Measurements from ENCODE around the gene SPTBN4.
"Not testable (repeated sequence)": the region's sequence is repeated elsewhere in the genome, so short reads cannot be mapped to it uniquely, and the experiment has no call there.

The SPTBN4 gene

DNA sequence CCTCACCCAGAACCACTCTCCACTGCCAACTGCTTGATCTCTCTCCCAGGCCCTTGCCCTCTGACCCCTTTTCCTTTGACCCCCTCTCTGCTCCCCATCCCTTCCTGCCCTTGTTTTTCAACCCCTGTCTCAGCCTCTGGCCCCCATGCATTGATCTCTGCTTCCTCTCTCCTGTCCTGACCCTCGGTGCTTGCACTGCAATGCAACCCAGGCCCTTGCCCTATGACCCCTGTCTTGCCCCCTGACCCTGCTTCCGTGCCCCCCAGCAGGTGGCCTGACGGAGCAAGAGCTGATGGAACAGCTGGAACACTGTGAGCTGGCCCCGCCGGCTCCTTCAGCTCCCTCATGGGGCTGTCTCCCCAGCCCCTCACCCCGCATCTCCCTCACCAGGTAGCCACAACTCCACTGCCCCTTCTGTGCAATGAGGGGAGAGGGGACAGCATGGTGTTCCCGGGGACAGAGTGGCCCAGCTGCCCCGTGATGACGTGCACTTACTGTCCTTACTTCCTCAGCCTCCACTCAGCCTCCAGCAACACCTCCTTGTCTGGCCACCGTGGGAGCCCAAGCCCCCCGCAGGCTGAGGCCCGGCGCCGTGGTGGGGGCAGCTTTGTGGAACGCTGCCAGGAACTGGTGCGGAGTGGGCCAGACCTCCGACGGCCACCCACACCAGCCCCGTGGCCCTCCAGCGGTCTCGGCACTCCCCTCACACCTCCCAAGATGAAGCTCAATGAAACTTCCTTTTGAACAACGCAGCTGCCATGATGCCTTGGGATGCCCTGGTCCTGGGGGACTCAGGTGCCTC is 123.9 kb downstream of the SPTBN4 start:
- no peak for DNase-seq

DNA sequence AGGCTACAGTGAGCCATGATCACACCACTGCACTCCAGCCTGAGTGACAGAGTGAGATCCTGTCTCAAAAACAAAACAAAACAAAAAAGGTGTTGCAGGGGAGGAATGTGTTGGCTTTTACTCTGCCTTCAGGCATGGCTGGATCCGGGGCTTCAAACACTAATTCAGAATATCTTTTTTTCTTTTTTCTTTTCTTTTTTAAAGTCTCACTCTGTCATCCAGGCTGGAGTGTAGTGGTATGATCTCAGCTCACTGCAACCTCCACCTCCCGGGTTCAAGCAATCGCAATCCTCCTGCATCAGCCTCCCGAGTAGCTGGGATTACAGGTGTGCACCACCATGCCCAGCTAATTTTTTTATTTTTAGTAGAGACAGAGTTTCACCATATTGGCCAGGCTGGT is 124.9 kb downstream of the SPTBN4 start:
- DNase-seq: not testable (repeated sequence)

DNA sequence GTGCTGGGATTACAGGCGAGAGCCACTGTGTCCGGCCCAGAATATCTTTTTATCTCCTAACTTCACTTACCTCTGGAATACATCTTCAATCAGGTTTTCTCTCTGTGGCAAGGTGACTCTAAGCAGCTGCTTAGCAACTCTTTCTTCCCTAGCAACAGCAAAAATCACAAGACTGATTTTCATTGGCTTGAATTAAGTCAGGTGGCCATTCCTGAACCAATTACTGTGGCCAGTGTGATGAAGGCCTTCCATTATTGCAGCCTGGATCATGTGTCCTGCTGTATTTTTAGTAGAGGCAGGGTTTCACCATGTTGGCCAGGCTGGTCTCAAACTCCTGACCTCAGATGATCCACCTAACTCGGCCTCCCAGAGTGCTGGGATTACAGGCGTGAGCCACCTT is 125.4 kb downstream of the SPTBN4 start:
- no peak for DNase-seq

DNA sequence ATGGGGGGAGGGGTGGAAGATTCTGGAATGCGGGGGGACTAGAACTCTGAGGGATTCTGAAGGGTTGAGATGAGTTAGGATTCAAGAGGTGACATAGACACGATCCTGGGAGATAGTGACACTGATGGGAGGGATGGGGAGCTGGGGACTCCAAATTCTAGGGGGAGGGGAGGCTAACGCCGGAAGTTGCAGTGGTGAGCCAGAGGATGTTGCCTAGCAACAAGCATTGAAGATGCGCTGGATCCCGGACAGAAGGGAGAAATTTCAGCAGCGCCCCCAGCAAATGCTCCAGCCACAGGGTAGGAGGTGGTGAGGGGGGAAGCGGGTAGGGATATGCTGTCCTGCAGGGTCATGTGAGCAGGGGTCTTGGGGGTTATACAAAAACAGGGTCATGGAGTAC is 127.5 kb downstream of the SPTBN4 start:
- no peak for DNase-seq

DNA sequence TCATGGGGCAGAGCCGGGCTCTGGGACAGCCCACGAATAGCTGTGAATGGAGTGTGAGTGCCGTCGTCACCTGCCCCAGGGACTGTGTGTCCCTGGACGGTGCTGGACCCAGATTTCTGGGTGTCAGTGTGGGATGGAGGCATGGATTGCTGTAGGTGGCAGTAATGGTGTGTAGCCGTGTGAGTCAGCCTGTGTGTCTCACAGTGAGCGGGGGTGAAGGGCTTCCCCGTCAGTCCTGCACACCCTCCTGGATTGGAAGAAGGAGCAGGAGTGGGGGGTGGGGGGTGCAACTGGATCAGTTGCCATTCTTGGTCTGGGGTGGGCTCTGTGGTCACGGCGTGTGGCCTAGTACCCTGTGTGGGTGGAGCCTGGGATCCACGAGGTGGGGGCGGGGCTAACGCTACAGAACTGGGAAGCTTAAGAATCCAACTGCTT is 127.9 kb downstream of the SPTBN4 start:
- no peak for DNase-seq

DNA sequence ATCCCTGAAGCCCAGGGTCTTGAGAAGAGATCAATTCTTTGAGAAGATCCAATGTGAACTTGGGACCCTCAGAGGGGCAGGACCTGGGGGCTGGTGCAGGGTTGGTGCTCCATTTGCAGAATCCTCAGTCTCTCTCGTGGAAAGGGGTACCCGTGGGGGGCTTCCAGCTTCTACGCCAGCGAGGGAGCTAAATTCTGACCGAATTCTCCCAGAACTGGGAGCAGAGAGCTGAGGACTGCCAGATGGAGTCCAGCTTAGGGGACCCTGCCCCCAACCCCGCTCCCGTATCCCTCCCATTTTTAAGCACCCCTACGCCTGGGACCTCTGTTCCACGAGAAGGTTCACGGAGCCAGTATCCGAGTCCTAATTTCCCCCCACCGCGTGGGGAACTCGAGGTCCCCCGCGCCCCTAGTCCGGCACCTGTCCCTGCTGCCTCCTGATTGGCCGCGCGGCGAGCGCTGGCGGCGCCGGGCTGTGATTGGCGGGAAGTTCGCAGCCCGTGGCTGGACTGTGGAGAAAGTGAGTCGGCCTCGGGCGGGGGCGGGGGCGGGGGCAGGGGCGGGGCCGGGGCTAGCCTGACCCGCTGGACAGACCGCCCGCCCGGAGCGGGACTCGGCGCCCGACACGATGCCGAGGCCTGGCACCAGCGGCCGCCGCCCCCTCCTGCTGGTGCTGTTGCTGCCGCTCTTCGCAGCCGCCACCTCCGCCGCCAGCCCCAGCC is 130.0 kb downstream of the SPTBN4 start:
- no peak for DNase-seq

DNA sequence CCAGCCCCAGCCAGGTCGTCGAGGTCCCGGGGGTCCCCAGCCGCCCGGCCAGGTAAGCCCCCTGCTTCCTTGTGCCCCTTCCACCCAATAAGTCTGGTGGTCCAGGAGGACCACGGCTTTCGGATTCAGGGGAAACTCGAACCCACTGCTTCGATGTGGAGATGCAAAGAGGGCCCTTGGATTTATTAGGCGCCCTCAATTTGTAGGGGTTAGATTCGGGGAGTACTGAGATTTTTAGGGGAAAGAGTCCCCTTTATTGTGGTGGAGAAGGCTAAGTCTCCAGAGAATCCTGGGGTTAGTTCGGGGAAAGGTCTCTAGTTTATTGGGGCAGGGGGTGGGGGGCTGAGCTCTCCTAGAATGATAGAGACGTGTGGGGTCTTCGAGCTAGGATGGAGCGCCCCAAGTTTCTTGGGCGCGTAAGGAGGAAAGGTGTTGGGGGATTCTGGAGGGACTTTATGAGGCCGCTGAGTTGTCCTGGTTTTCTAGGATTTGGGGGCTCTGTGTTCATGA is 130.6 kb downstream of the SPTBN4 start:
- no peak for DNase-seq

DNA sequence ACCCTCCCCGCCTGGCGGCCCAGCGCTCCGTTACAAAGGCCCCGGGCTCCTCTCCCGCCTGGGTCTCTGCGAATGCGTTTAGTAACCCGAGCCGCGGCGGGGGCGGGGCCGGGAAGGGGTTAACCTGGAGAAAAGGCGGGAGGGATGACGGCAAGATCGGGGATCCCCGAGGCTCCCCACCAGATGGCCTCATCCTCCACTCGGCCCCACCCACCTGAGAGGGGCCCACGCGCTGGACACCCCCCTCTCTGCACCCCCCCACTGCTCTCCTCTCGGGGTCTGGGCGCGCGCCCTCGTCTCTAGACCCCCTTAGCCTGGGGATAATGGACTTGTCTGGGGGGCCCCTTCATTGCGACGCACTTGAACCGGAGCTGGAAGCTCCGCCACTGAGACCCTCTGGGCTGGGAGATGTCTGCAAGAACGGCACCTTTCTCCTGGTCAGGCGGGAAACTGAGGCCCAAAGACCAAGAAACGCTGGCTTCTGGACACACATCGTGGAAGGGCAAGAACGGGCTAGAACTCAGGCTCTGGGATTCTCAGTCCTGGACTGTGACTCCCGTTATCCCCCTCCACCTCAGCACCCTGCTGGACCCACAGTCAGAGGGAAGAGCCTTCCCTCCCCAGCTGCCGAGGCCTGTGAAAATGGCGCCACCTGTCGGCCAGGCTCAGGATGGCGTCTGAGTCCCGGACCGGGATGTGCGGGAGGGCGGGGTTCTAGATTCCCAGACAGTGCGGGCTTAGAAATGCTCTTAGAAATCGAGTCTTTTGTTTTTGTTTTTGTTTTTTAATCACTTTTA is 131.5 kb downstream of the SPTBN4 start:
- peak; percentile 80 for DNase-seq

DNA sequence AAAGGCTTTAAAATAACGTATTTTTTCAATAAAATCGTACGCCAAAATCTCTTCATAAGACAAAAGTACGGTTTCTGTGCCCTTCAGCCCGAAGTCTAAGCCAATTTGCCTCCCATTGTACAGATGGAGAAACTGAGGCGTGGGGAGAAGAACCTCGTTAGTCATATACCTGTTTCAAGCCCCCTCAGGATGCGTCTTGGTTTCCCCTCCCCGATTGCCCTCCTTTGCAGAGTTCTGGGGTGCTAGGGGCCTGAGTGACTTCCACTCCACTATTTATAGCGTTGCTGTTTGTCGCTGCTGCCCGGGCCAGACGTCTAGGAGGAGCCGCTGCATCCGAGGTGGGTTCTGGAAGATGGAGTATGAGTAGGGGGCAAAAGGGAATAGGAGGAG is 132.1 kb downstream of the SPTBN4 start:
- no peak for DNase-seq

DNA sequence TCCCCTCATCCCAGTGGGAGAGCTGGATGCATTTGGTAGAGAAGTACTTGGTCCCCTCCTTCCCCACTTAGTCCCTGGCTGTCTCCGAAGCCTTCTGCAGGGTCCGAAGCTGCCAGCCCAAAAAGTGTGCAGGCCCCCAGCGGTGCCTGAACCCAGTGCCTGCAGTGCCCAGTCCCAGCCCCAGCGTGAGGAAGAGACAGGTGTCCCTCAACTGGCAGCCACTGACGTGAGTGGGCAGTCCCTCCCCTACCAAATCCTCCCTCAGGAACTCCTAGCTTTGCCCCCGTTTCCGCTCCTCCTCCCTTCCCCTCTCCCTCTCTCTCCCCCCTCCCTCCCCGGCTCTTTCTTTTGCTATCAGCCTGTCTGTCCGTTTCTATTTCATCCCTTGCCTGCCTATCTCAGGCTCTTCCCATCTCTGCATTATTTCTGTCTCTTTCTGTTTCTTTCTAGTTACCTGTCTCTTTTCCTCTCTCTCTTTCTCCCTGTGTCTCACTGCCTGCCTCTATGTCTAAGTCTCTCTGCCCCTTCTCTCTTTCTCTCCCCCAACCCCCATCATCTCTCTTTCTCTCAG is 132.6 kb downstream of the SPTBN4 start:
- no peak for DNase-seq

DNA sequence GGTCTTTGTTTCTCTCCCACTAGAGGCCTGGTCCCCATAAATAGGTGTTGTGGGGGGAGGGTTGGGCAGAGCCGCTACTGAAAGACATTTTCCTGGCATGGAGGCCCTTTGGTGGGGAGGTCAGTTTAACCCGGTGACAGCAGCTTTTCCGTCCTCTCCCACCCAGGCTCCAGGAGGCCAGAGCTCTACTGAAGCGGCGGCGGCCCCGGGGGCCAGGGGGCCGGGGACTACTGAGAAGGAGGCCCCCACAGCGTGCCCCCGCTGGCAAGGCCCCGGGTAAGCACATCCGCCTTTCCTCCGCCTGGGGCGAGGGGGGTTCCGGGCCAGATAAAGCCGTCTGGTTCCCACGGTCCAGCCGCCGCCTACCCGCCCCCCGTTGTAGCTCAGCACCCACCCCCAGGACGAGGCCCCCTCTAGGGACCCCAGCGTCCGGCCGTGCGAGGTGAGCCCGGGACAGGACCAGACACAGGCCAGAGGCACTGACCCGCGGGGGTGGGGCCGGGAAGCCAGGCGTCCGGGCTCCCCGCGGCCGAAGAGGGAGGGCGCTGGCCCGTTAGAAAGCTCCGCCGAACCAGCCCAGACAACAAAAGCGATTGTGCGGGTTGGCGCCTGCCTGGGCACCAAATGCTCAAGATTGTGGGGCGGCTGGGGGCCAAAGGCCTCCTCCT is 133.2 kb downstream of the SPTBN4 start:
- no peak for DNase-seq

DNA sequence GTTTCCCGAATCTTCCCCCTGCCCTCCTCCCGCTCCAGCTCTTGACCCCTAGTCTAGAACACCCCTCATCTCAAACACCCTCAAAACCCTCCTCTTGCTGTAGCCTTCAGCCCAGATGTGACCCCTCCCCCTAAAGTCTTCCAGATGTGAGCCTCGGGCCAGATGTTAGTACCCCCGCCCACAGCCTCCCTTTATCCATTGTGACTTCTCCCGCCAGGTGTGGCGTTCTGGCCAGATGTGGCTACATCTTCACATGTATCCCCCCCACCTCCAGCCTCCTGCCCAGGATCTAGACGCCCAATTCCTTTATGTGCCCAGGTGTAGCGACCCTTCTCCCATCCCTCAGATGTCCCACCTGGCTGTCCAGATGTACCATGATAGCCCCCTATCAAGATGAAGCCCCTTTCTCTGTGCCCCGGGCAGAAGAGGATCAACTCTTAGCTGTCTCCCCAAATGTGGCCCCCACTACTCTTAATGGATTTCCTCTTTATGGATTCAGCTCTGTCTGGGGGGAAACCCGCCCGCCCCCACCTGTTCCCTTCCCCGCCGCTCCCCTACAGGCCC is 133.9 kb downstream of the SPTBN4 start:
- no peak for DNase-seq

DNA sequence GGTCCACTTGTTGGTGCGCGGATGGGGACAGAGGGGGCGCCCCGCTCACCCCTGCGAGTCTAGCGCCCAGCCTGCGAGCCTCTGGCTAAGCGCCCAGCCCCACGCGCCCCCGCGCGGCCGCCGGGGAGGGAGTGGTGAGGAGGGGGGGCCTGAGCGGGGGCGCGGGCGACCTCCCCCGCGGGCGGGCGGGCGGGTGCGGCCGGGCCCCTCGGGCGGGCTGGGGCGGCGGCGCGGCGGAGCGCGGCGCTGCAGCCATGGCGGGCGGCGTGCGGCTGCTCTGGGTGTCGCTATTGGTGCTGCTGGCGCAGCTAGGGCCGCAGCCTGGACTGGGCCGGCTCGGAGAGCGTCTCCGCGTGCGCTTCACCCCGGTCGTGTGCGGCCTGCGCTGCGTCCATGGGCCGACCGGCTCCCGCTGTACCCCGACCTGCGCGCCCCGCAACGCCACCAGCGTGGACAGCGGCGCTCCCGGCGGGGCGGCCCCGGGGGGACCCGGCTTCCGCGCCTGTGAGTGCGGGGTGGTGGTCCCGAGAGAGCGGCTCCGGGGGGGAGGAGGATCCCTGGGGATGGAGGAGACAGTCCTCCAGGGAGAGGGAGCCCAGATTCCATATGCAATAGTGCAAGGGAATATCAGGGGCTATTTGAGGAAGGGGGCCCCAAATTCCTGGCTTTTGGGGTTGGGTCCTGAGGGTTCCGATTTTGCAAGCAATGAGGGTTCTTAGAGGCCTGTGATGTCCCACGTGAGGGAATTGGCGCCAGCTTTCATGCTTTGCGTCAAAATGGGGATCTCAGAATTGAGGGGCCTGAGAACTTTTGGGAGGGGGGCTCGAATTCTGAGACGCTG is 134.6 kb downstream of the SPTBN4 start, which contains the start of gene LTBP4:
Gene LTBP4 (plus strand): TSS at position 236 of the 841 bp plus-strand sequence. CDS start 19 bp downstream, at position 255.
- DNase-seq: no peak

DNA sequence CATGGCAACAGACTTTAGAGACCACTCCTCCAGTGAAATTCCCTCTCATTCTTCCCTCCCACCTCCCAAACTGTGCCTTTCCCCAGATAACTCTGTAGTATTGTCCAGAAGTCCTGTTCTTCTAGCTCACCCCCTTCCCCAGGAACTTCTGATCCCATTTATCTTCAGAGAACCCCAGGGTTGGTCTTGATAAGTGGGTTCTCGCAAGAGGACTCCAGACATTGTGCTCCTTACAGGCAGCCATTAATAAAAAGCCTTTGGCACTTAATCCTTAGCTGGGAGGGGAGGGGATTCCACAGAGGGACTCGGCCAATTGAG is 136.2 kb downstream of the SPTBN4 start:
- DNase-seq: no peak

DNA sequence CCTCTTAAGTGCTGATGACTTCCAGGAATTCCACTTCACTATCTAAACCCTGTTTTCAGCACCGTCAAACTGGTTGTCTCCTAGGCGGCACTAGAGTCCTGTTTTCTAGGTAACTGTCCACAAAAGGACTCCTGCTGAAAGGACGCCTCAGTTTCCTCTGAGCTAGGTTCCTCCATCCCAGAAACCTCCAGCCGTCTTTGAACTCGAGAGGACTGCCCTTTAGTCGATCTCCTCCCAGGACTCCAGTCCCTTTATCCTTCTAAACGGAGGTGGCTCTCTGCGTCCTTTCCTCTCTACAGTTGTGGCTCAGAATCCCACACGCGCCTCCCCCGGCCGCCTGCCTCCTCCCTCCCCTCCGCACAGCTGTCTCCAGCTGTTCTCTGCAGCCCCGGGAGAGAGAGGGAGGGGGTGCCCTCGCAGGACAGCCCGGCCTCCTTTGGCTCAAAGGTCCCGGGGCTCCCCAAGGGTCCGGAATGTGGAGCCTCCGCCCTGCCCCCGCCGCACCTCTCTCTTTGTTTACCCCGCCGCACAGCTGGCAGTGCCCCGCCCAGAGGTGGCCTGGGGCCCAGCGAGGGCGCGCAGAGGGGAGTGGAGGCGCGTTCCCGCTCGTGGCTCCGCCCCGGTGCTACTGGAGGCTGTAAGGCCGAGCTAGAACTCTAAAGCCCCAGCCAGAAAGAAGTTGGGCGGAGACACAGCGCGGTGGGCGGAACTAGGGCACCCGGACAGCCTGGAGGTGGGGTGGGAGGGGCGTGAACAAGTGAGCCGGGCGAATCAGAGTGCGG is 136.8 kb downstream of the SPTBN4 start:
- peak; percentile 96 for DNase-seq

DNA sequence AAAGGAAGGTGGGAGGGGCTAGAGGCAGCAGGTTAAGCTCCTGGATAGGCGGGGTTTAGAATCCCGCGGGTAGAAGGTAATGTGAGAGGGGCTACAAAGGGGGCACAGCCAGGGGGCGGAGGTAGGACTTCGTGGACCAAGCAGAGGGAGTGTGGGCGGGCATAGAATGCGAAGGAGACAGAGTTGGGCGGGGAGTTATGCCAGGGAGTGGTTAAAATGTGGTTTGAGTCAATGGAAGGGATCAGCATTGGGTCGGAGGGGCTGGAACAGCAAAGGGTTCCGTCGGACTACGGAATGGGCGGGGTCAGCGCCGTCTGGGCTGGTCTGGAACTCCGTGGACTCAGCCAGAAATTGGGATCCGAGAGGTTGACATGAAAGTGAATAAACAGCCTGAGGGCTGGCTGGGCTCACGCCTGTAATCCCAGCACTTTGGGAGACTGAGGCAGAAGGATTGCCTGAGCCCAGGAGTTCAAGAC is 137.4 kb downstream of the SPTBN4 start:
- DNase-seq: no peak

DNA sequence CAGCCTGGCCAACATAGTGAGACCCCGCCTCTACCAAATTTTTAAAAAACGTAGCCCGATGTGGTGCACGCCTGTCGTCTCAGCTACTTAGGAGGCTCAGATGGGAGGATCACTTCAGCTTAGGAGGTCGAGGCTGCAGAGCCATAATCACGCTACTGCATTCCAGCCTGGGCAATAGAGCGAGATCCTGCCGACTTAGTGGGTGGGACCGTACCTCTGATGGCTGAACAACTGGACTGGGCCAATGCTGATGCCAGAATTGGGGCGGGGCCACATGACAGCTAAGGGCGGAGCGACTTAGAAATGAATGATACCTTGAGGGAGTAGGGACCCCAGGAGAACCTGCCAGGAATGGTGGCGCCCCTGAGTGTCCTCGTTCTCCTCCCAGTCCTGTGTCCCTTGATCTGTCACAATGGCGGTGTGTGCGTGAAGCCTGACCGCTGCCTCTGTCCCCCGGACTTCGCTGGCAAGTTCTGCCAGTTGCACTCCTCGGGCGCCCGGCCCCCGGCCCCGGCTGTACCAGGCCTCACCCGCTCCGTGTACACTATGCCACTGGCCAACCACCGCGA is 137.9 kb downstream of the SPTBN4 start:
- no peak for DNase-seq

DNA sequence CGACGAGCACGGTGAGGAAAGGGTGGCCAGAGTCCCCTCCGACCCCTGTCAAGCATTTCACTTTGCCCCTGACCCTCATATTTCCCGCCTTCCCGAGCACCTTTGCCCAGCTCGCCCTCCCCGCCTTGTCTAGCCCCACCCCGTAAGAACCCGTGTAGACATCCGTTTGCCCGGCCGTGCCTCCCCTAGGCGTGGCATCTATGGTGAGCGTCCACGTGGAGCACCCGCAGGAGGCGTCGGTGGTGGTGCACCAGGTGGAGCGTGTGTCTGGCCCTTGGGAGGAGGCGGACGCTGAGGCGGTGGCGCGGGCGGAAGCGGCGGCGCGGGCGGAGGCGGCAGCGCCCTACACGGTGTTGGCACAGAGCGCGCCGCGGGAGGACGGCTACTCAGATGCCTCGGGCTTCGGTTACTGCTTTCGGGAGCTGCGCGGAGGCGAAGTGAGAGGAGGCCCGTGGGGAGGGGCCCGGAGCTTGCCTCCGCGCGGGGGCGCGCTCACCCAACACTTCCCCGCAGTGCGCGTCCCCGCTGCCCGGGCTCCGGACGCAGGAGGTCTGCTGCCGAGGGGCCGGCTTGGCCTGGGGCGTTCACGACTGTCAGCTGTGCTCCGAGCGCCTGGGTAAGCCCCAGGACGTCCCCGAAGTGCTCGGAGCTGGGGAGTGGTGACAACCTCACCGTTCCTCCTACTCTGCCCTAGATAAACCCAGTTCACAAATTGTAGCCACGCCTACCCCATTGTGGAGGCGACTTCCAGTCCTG is 138.6 kb downstream of the SPTBN4 start:
- peak; percentile 74 for DNase-seq
